HCT116 (cell line): Measurements from ENCODE around the gene MYLK. TPM values are rescaled to one million over a fixed set of nuclear protein-coding genes. Genes with fewer than 3 reads are reported as not detected.

Source experiments
- ATAC-seq: fragments of 200-7000 bp; cut with Tn5 transposase; 2 replicates; pipeline ENCODE4 v1.9.1; 2020; ENCODE audit warnings: mild to moderate bottlenecking, moderate library complexity
- BruUV-seq: library from RNA; stranded (reverse); fragments of 400-500 nt; replicated peaks from 2 replicates; lab custom pipeline; 2021; lab: Mats Ljungman, UMichigan
- CTCF ChIA-PET: fragments of 300-600 bp; sonication (Branson Sonifier 250); formaldehyde crosslinking; loops from one replicate; lab custom pipeline; 2021; ENCODE audit warnings: antibody characterized with exemption; lab: Charles Lee
- POLR2A ChIA-PET: fragments of 300-600, 350-600 bp; sonication (Branson Sonifier 250); formaldehyde crosslinking; loops from one replicate; lab custom pipeline; 2021; ENCODE audit warnings: antibody characterized with exemption; lab: Charles Lee
- RAD21 ChIA-PET, 2 experiments: fragments of 300-600 bp; sonication (Branson Sonifier 250); formaldehyde crosslinking; loops; one replicate each; lab custom pipeline; 2023; ENCODE audit warnings: low total read pairs in 2 of 2; ENCODE audit not compliant: uncharacterized antibody in 2 of 2, unreplicated experiment in 2 of 2, low non-redundant PET in 1 of 2; lab: Charles Lee
- DNase-seq: peaks from one replicate; pipeline ENCODE4 v3.0.0-alpha.2; 2010; ENCODE audit warnings: low read depth, low spot score
- H2AFZ ChIP-seq: fragments of 200-600 bp; shearing (Covaris generic), sonication (generic); 2 replicates; pipeline ENCODE4 v1.6.1; 2017; ENCODE audit warnings: low read depth, mixed run types, mixed read lengths, antibody characterized with exemption, low read length; ENCODE audit not compliant: poor library complexity, severe bottlenecking
- H3K27ac ChIP-seq: 2 replicates; pipeline ENCODE4 v1.5.1; 2012; ENCODE audit warnings: low read depth, low read length
- H3K27me3 ChIP-seq: fragments of 200-600 bp; sonication (generic); 2 replicates; pipeline ENCODE4 v1.6.1; 2016; ENCODE audit warnings: mixed run types, low read length, mixed read lengths; ENCODE audit not compliant: insufficient read depth
- H3K36me3 ChIP-seq, 2 experiments: fragments of 200-500 bp in 1 of 2; fragments of 200-600 bp in 1 of 2; sonication (Bioruptor generic) in 1 of 2; sonication (generic) in 1 of 2; 2 replicates each; pipeline versions ENCODE4 v1.5.1 to v1.6.1; 2014 to 2016; ENCODE audit warnings: low read length in 2 of 2, inconsistent platforms in 1 of 2, mixed read lengths in 1 of 2, mixed run types in 1 of 2; ENCODE audit not compliant: insufficient read depth in 2 of 2, control insufficient read depth in 1 of 2
- H3K4me1 ChIP-seq, 2 experiments: fragments of 200-600 bp in 1 of 2; sonication (generic) in 1 of 2; 2 replicates each; pipeline versions ENCODE4 v1.5.1 to v1.6.1; 2012 to 2017; ENCODE audit warnings: low read length in 2 of 2, inconsistent platforms in 1 of 2, mild to moderate bottlenecking in 1 of 2, mixed read lengths in 1 of 2, mixed run types in 1 of 2, moderate library complexity in 1 of 2; ENCODE audit not compliant: insufficient read depth in 2 of 2, control insufficient read depth in 1 of 2
- H3K4me2 ChIP-seq: fragments of 200-600 bp; sonication (generic); 2 replicates; pipeline ENCODE4 v1.6.1; 2017; ENCODE audit warnings: mixed run types, low read length, mixed read lengths
- H3K4me3 ChIP-seq, 2 experiments: fragments of 200-600 bp in 1 of 2; sonication (generic) in 1 of 2; replicated peaks in 1 of 2; 2 replicates each; pipeline ENCODE4 v1.5.1; 2011 to 2016; ENCODE audit warnings: low read length in 2 of 2, control low read depth in 1 of 2, low read depth in 1 of 2, mild to moderate bottlenecking in 1 of 2, mixed read lengths in 1 of 2, mixed run types in 1 of 2
- H3K79me2 ChIP-seq: fragments of 200-600 bp; sonication (generic); 2 replicates; pipeline ENCODE4 v1.6.1; 2017; ENCODE audit warnings: mild to moderate bottlenecking, mixed run types, low read length, moderate library complexity, mixed read lengths; ENCODE audit not compliant: insufficient read depth
- H3K9ac ChIP-seq: fragments of 200-600 bp; sonication (generic); 2 replicates; pipeline ENCODE4 v1.6.1; 2016; ENCODE audit warnings: low read length, mixed read lengths
- H3K9me2 ChIP-seq: fragments of 200-600 bp; sonication (generic), shearing (Covaris generic); 2 replicates; pipeline ENCODE4 v1.6.1; 2017; ENCODE audit warnings: mixed run types, mild to moderate bottlenecking, moderate library complexity; ENCODE audit not compliant: insufficient read depth
- H3K9me3 ChIP-seq, 2 experiments: fragments of 200-500 bp in 1 of 2; fragments of 200-600 bp in 1 of 2; sonication (Bioruptor generic) in 1 of 2; sonication (generic) in 1 of 2; 2 replicates each; pipeline ENCODE4 v1.6.1; 2014 to 2017; ENCODE audit warnings: low read length in 2 of 2, mixed read lengths in 2 of 2, inconsistent platforms in 1 of 2, low read depth in 1 of 2, mild to moderate bottlenecking in 1 of 2, mixed run types in 1 of 2, moderate library complexity in 1 of 2; ENCODE audit not compliant: control insufficient read depth in 1 of 2, insufficient read depth in 1 of 2
- H4K20me1 ChIP-seq: fragments of 200-600 bp; sonication (generic), shearing (Covaris generic); 2 replicates; pipeline ENCODE4 v1.6.1; 2017; ENCODE audit warnings: mixed run types, mild to moderate bottlenecking, moderate library complexity; ENCODE audit not compliant: insufficient read depth
- CBX3 ChIP-seq: IDR thresholded peaks from 2 replicates; pipeline ENCODE4 v1.6.1; 2012; ENCODE audit warnings: low read depth
- FOSL1 ChIP-seq: IDR thresholded peaks from 2 replicates; pipeline ENCODE4 v1.6.1; 2012; ENCODE audit warnings: low read depth
- JUND ChIP-seq: IDR thresholded peaks from 2 replicates; pipeline ENCODE4 v1.6.1; 2012
- POLR2A ChIP-seq: IDR thresholded peaks from 2 replicates; pipeline ENCODE4 v1.7.0; 2011; ENCODE audit warnings: borderline replicate concordance; ENCODE audit not compliant: insufficient read depth, insufficient read length; ENCODE audit errors: extremely low read depth
- TCF7L2 ChIP-seq: IDR thresholded peaks from 2 replicates; pipeline ENCODE4 v1.7.0; 2011; ENCODE audit warnings: borderline replicate concordance, inconsistent platforms; ENCODE audit not compliant: insufficient read depth, insufficient read length; ENCODE audit errors: extremely low read depth
- ZFX ChIP-seq: fragments of 450-650 bp; IDR thresholded peaks from 2 replicates; pipeline ENCODE4 v1.6.1; 2017
- intact Hi-C: fragments of 100-400 bp; cut with micrococcal nuclease; formaldehyde crosslinking; loops from 2 replicates; pipeline ENCODE4 v1.10.0; 2022
- total RNA-seq: library from RNA; stranded (reverse); gene quantifications from one replicate; pipeline ENCODE4 v1.2.1, GENCODE V29; 2021; ENCODE audit not compliant: unreplicated experiment
- TF ChIP-seq, protein P1 (sequence below): IDR thresholded peaks from 2 replicates; pipeline ENCODE4 v1.6.1; 2012
- TF ChIP-seq, protein P2 (sequence below): IDR thresholded peaks from 2 replicates; pipeline ENCODE4 v1.6.1; 2012
- TF ChIP-seq, protein P3 (sequence below): IDR thresholded peaks from 2 replicates; pipeline ENCODE4 v1.6.1; 2012; ENCODE audit warnings: low read depth

MYLK gene
- total RNA-seq, 1 experiment from 2014 or later = 3.8 TPM

DNA sequence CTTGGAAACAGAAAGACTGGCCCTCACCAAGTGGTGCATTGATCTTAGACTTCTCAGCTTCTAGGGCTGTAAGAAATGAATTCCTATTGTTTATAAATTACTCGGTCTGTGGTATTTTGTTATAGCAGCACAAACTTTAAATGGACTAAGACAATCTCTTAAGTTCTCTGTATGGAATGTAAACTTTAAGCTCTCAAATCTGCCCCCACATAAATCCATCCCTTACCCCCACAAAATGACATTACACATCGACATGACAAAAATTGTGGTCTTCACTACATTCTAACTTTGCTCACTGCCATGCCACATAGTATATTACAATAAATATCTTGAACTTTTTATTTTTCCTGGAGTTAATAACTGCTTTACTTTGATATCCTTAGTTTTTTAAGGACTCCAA, 121.3 kb downstream of the MYLK start:
- no TSS peak for BruUV-seq
- no peaks in the 10 kb centered on the region for H3K9me2 ChIP-seq
- H4K20me1 ChIP-seq = no peaks in the 10 kb centered on the region; the same call in 1 of the 2 replicates
- TF ChIP-seq, protein P1, sequence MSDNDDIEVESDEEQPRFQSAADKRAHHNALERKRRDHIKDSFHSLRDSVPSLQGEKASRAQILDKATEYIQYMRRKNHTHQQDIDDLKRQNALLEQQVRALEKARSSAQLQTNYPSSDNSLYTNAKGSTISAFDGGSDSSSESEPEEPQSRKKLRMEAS = no peak
- no peak for TF ChIP-seq CBX3
- no peak for TF ChIP-seq FOSL1
- TF ChIP-seq ZFX = no peak
- TF ChIP-seq POLR2A = no peak
- TF ChIP-seq, protein P2, sequence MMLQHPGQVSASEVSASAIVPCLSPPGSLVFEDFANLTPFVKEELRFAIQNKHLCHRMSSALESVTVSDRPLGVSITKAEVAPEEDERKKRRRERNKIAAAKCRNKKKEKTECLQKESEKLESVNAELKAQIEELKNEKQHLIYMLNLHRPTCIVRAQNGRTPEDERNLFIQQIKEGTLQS = no peak
- TF ChIP-seq, protein P3, sequence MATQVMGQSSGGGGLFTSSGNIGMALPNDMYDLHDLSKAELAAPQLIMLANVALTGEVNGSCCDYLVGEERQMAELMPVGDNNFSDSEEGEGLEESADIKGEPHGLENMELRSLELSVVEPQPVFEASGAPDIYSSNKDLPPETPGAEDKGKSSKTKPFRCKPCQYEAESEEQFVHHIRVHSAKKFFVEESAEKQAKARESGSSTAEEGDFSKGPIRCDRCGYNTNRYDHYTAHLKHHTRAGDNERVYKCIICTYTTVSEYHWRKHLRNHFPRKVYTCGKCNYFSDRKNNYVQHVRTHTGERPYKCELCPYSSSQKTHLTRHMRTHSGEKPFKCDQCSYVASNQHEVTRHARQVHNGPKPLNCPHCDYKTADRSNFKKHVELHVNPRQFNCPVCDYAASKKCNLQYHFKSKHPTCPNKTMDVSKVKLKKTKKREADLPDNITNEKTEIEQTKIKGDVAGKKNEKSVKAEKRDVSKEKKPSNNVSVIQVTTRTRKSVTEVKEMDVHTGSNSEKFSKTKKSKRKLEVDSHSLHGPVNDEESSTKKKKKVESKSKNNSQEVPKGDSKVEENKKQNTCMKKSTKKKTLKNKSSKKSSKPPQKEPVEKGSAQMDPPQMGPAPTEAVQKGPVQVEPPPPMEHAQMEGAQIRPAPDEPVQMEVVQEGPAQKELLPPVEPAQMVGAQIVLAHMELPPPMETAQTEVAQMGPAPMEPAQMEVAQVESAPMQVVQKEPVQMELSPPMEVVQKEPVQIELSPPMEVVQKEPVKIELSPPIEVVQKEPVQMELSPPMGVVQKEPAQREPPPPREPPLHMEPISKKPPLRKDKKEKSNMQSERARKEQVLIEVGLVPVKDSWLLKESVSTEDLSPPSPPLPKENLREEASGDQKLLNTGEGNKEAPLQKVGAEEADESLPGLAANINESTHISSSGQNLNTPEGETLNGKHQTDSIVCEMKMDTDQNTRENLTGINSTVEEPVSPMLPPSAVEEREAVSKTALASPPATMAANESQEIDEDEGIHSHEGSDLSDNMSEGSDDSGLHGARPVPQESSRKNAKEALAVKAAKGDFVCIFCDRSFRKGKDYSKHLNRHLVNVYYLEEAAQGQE = no peak
- no peak for TF ChIP-seq JUND
- TF ChIP-seq TCF7L2 = no peak
- H3K27me3 ChIP-seq = no peaks in the 10 kb centered on the region
- CTCF ChIA-PET = no interaction called here
- DNase-seq (no peak), ATAC-seq (no peak)
- POLR2A ChIA-PET = no interaction called here
- no peak overlapping the region for H2AFZ ChIP-seq
- H3K9me3 ChIP-seq = no peaks in the 10 kb centered on the region
- no peak overlapping the region for H3K9ac ChIP-seq
- H3K4me2 ChIP-seq = no peak overlapping the region
- no peaks in the 10 kb centered on the region for H3K4me1 ChIP-seq
- intact Hi-C loops = no loop called here
- H3K79me2 ChIP-seq = no peaks in the 10 kb centered on the region
- H3K4me3 ChIP-seq = no peak overlapping the region
- no peak overlapping the region for H3K27ac ChIP-seq
- no peaks in the 10 kb centered on the region for H3K36me3 ChIP-seq
- RAD21 ChIA-PET = no interaction called here
